Measurements from ENCODE around the gene VANGL2.

Gene VANGL2

DNA sequence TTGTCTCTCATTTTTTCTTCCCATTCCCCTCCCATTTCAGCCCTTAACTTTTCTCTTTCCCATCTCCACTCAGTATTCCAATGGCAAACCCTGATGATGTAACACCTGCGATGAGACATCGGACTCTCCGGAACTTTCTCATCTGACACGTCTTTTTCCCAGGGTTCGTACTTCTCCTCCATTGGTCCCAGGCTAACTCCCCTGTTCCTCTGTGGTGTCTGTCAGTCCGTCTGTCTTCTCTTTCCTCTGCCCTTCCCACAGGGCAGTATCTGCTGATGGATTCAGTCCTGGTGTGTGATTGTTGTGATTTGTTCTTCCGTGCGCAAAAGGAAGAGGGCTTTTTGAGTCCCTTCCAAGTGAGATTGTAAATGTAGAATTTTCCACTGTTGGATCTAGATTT is 27.7 kb downstream of the VANGL2 start:
- no peaks in the 10 kb centered on the region for H3K27me3 ChIP-seq (ENCODE audit: insufficient read depth, low read depth, severe bottlenecking)

DNA sequence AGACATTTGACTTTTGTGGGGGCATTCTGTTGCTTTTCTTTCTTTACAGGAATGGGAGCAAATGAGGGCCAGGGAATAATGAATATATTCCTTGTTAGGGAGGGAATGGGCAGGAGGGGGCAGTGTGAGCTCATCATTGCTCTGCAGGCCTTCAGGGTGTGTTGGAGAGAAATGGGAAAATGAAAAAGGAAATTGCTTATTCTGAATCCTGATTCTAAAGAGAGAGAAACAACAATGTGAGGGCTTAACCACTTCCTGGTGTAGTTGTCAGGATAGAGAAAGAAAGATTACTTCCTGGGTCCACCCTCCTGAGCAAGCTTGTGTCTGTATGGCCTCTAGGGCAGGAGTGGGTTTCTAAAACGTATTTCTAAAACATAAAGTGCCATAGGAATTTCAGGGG is 28.3 kb downstream of the VANGL2 start:
- Histone ChIP-seq H3K27ac (no peak overlapping the region), H3K4me3 (ENCODE audit: low read depth, low read length) (no peak overlapping the region), H3K36me3 (peaks cover 52% of the 10 kb centered on the region), H3K27me3 (ENCODE audit: insufficient read depth, low read depth, severe bottlenecking) (no peaks in the 10 kb centered on the region), H3K9me3 (ENCODE audit: severe bottlenecking) (no peaks in the 10 kb centered on the region)
- DNase-seq = no peak
- TF ChIP-seq, protein P1, sequence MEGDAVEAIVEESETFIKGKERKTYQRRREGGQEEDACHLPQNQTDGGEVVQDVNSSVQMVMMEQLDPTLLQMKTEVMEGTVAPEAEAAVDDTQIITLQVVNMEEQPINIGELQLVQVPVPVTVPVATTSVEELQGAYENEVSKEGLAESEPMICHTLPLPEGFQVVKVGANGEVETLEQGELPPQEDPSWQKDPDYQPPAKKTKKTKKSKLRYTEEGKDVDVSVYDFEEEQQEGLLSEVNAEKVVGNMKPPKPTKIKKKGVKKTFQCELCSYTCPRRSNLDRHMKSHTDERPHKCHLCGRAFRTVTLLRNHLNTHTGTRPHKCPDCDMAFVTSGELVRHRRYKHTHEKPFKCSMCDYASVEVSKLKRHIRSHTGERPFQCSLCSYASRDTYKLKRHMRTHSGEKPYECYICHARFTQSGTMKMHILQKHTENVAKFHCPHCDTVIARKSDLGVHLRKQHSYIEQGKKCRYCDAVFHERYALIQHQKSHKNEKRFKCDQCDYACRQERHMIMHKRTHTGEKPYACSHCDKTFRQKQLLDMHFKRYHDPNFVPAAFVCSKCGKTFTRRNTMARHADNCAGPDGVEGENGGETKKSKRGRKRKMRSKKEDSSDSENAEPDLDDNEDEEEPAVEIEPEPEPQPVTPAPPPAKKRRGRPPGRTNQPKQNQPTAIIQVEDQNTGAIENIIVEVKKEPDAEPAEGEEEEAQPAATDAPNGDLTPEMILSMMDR (IDR thresholded peaks at IDR 0.05; ENCODE audit: low read depth, low read length) = peak; percentile 62

More for the DNA sequence above, 27.7 kb downstream of the VANGL2 start:
- Histone ChIP-seq H3K27ac (no peak overlapping the region), H3K9me3 (ENCODE audit: severe bottlenecking) (no peaks in the 10 kb centered on the region), H3K4me3 (ENCODE audit: low read depth, low read length) (no peak overlapping the region), H3K36me3 (peaks cover 58% of the 10 kb centered on the region)
- TF ChIP-seq, protein P1 (IDR thresholded peaks at IDR 0.05; ENCODE audit: low read depth, low read length) = no peak
- DNase-seq = no peak

DNA sequence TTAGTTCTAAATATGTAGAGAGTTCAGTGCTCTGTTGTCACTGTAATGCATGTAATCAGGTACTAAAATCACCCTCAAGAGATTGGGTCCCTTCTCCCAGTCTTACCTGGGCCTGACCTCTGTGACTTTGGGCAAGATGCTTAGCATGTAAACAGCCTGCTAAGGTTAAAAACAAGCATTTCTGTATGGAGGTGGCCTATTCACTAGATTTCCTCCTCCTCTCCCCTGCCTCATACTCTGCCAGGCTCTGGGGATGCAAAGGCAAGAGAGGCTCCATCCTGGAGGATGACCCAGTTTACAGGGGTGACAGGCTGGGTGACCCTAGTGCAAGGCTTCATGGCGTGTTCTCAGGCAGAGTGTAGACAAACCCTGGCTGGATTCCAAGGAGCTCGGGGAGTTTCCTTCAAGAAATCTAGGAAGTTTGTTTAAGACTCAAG is 28.8 kb downstream of the VANGL2 start:
- Histone ChIP-seq H3K27ac (no peak overlapping the region), H3K27me3 (ENCODE audit: insufficient read depth, low read depth, severe bottlenecking) (no peaks in the 10 kb centered on the region), H3K36me3 (peaks cover 47% of the 10 kb centered on the region), H3K4me3 (ENCODE audit: low read depth, low read length) (no peak overlapping the region), H3K9me3 (ENCODE audit: severe bottlenecking) (no peaks in the 10 kb centered on the region)
- TF ChIP-seq, protein P1 (IDR thresholded peaks at IDR 0.05; ENCODE audit: low read depth, low read length) = no peak
- DNase-seq = no peak

DNA sequence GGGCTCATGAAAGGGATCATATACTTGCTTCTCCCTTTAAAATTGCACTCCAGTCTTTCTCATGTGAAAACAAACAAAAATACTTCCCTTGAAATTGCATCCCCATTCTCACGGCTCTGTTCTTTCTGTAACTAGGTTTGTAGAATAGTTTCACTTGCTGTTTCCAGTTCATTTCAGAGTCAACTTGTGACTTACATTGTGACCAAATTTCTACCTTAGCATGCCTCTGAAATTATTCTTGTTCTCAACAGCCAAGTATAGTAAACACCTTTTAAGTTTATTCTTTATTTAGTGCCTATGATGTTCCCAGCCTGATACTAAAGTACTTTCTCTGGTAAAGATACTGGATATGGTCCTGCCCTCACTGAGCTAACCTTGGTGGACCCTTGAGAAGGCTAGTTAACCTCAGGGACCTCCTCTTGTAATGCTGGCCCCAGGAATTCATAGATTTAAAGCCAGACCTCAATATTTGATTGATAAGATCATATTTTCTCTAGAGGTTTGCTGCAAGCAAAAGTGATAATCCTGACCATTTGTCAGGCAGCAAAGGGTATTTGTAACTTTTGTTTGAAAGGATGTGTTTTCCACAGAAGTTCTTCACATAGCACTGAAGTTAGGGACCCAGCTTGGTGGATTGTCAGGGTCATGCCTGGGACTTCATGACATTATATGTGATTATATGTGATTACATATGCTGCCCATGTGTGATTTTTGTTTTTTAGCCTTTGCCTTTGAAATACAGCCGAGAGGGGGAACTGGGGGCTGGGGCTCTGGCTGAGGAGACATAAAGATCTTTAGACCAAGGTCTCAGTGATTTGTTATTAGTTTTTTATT is 29.6 kb downstream of the VANGL2 start:
- no peak overlapping the region for H3K4me3 ChIP-seq (ENCODE audit: low read depth, low read length)
- TF ChIP-seq, protein P1 (IDR thresholded peaks at IDR 0.05; ENCODE audit: low read depth, low read length) = no peak
- no peaks in the 10 kb centered on the region for H3K9me3 ChIP-seq (ENCODE audit: severe bottlenecking)
- H3K27me3 ChIP-seq (ENCODE audit: insufficient read depth, low read depth, severe bottlenecking) = peaks cover 2% of the 10 kb centered on the region
- H3K27ac ChIP-seq = no peak overlapping the region
- no peak for DNase-seq
- H3K36me3 ChIP-seq = peaks cover 40% of the 10 kb centered on the region

DNA sequence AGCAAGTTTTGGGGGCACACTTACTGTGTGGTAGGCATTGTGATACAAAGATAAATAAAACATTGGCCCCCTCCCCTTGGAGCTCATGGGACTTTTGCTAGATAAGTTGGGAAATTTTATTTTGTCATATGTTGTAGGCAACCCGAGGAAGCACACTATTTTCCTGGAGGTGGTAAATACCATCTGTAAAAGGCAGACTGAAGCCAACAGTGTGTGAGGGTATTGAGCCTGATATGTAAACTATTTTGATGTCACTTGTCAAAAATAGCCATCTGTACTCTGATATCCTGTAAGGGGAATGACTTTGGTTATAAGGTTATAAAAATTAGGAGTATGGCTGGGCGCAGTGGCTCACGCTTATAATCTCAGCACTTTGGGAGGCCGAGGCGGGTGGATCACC is 30.6 kb downstream of the VANGL2 start:
- TF ChIP-seq, protein P1 (IDR thresholded peaks at IDR 0.05; ENCODE audit: low read depth, low read length) = no peak
- no peak overlapping the region for H3K4me3 ChIP-seq (ENCODE audit: low read depth, low read length)
- no peaks in the 10 kb centered on the region for H3K9me3 ChIP-seq (ENCODE audit: severe bottlenecking)

More for the DNA sequence above, 30.6 kb downstream of the VANGL2 start:
- H3K27ac ChIP-seq = no peak overlapping the region
- H3K27me3 ChIP-seq (ENCODE audit: insufficient read depth, low read depth, severe bottlenecking) = peaks cover 12% of the 10 kb centered on the region
- H3K36me3 ChIP-seq = peaks cover 31% of the 10 kb centered on the region
- DNase-seq = no peak

All from WERI-Rb-1 (cell line).